NCI-H187 treated with DMSO at 0.1 percent for 48 hours (cell line): ENCODE measurements around the gene WIPF3.

Source experiments
- DNase-seq: peaks from one replicate; lab custom pipeline; 2025; lab: John Stamatoyannopoulos, UW

The WIPF3 gene

DNA sequence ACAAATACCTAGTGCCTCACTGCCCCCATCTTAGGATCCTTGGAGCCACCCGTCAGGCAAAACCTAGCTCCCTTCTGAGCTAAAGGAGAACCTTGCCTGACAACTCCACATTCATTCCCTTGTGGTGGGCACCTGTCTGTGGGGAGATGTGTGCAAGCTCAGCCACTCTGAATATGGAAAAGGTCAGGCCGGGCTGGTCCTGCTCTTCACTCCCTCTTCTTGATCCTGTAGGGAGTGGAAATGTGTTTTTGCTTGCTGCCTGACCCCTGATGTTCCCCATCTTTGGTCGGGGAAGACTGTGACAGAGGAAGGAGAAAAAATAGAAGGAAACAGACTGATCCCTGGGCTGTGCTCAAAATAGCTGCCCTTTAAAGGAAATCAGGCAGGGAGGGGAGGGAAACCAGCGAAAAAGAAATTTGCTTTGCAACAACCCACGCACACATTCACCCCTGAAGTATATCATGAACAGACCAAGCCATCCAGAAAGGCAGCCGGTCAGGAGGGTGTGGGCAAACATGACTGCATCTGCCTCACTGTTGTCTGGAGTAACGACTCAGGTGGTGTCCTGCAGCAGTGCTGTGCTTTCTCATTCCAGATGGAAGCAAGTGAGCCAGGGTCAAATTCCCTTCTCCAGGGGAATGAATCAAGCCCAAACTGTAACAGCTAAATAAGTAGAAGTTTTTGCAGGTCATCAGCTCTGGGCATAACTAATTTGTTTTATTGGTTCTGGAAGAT is 109.3 kb downstream of the WIPF3 start:
- DNase-seq = no peak

DNA sequence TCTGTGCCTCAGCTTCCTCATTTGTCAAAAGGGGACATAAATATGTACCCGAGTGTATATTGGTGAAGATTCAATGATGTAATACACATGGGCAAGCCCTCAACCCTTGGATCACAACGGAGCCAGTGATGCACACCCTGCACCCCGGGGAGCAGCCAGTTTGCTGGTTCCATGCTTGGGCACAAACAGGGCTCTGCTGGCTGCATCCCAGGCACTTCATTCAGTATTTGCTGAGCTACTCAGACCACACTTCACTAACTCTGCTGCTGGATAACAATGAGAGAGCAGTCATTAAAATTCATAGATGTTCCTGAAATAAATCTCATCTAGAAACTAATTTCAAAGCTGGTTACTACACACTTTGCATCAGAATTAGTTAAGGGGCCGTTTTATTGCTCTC is 111.3 kb downstream of the WIPF3 start:
- peak; percentile 77 for DNase-seq

DNA sequence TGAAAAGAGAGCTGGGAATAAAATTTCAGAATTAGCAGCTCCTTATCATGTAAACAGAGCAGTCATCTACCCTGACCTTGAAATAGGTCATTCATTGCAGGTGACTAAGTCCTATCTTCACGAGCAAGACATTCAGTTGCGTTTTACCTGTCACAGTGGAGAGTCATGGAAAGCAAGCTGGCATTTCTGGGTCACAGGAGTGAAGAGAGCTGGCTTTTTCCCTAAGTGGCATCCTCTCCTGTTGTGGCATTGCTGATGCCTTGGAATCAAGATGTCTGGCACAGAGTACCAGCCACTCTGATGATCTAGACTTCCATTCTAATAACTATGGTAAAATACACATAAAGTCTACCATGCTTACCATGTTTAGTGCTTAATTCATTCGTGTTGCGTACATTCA is 112.5 kb downstream of the WIPF3 start:
- DNase-seq = no peak

DNA sequence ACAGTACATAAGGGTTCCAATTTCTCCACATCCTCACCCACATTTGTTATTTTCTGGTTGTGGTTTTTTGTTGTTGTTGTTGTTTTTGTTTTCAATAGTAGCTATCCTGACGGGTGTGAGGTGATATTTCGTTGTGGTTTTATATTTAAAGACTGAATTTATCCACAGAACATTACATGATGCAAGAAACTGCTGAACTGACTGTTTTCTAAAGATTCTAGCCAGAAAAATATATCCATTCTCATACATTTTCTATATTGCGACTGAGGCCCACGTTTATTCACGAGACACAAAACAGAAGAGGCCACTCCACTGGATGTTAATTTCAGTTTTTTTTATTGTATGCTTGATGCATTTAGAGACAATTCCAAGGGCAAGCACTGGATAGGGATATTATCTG is 113.5 kb downstream of the WIPF3 start:
- no peak for DNase-seq

DNA sequence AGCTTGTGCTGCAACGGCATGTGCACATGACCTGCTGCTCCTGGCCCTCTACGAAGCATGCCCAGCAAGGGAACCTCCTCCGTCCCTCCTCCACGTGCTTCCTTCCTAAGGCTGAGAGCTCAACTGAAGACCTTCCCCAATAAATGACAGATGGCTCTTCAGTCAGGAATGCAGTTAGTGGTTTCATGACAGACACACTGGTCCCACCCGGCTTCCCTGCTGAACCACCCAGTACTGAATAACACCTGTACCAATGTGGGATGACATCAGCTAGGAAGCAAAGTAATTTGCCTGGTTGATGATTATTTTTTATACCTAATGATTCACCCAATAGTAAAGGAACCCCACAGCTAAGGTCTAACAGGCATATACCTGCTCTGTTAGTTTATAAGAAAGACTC is 114.2 kb downstream of the WIPF3 start:
- DNase-seq = peak; percentile 2

DNA sequence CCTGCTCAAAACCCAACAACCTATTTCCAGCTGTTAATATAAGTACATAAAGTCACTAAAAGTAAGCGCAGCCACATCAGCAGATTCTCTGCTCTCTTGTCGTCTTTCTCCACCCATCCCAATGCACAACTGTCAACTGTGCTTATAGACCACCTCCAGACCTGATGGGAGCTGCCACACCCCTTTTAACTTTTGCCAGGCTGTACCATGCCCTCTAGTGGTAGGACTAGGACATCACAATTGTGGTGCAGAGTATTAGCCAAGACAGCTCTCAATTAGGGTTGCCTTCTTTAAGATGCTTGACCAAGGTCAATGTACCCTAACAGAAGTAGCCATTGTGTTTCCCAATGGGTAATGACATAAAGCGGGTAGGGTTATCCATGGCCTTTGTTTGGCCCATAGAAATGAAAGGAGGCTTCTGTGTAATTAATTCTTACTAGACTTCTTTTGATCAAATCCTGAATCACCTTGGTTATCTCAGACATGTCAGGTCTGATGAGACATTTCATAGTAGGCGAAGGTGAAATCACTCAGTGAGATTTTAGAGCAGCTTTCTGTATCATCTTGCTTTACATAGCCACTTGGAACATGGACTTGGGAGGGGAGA is 115.2 kb downstream of the WIPF3 start:
- DNase-seq = peak; percentile 6

DNA sequence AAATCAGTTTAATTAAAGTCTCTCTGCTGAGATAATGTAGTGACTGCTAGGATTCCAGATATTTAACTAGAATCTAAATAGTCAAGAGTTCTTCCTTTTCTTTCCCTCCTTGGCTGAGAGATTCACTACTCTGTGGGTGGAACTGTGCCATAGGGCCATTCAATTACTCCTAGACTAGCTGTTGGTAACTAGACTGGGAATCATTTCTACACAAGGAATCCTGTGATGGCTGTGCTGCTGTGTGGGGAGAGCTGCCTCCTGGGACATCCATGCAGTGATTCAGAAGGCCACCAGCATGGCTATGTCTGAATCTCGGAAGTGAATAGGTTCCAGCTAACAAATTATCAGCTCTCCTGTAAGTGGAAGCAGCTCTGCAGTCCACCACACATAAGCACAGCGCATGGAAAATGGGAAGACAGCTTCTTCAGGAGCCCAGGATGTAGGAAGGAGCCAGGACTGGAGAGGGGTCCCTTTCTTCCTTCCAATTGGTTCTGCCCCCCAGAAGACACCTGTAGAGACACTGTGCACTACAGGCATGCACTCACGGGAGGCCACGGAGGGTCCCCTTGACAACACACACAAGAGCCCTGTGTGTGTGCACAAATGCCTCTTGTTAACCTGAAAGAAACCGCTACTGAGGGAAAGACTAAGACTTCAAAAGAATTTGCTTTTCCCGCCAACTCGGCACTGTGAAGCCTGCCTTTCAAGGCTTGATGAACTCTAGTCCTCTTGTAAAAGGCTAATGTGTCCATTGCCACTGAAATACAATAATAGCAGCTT is 116.8 kb downstream of the WIPF3 start:
- no peak for DNase-seq

DNA sequence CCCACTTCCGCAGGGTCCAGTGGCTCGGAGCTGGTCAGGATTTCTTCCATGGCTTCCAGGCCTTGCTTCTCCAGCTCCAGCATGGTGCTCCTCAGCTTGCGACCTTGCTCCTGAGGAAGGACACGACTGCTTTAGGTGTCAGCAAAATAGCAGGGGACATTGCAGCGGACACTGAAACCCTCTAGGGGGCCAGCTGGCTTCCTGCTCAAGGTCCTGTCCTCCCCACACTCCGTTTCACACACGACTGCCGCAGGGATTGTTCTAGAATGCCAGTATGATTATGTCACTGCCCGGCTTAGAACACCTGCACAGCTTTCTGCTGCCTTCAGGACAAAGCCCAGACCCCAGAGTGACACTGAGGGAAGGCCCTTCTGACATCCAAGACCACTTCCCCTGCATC is 117.7 kb downstream of the WIPF3 start:
- DNase-seq = no peak

DNA sequence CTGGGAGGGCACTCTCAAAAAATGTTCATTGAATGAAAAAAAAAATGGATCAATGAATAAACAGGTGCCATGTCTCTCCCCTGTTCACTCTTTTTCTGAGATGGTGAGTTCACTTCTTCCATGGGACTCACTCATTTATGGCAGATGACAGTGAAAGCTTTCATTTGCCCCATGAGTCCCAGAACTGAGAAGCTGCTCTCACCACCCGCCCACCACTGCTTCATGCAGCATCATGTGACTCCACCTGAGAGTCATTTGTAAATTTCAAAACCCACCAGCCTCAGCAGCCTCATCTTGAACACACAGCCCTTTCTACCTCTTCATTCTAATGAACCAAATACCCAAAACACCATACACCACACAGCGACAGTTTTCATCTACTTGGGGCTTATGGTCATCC is 118.4 kb downstream of the WIPF3 start:
- DNase-seq = no peak

DNA sequence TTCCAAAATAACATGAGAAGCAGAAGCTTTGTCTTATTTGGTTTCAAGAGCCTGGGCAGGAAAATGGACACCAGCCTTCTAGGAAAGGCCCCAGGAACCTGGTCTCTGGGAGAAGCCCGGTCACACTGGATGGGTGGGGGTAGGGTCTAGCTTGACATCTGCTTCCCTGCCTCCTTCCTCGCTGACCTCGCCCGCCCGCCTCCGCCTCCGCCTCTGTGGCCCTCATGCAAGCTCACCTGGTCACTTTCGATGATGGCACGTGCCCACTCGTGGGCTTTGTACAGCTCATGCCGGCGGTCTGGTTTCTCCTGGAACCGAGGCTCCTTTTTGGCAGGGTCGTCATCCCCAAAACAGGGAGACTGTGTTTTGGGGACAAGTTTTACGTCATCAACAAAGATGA is 119.9 kb downstream of the WIPF3 start:
- DNase-seq = no peak

DNA sequence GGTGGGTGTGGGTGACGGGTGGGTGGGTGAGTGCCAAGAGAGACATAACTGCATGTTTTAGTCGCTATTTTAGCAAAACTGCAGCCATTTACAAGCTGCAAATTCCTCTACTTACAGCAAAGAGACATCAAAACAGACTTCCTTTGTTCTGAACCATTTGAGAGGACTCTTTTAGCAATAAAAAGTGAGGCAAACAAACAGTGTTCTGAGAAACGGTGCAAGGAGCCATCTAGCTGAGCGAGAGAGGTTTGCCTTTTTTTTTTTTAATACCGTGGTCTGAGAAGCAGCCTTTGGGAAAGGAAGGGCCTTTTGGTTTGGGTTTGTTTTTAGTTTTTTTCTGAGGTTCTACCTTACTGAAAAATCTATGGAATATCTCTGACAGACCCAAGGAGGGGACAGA is 120.4 kb downstream of the WIPF3 start:
- DNase-seq = no peak

DNA sequence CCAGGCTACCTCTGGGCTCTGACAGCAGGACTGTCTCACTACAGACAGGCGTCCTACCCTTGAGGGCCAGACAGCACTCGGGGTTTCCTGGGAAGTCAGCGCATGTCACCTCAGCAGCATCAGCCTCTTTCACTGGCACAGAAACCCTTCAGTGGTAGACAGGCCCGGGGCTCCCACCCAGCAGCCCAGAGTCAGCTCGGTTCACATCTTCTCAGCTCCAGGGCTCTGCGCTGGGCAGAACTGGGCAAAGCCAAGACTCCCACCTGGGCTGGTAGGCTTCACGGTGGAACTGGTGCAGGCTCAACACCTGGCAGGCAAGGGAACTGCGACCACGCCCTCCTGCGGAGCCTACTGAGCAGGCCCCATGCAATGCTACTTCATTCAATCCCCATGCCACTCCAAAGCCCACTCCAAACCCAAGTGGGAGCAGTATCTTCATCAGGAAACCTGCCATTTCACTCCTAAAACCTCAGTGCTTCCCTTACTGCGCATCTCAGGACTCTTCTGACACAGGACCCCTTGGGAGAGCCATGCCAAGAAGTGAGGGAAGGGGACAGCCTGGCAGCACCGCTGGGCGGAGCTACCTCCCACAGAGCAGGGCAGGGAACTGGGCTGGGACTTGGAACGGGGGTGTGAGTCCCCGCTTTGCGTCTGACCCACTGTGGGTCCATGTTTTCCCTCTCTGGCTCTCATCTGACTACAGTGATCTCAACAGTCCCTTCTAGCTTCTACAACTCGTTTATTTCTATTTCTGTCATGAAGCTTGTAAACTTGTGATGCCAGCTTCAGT is 122.9 kb downstream of the WIPF3 start:
- peak; percentile 11 for DNase-seq

DNA sequence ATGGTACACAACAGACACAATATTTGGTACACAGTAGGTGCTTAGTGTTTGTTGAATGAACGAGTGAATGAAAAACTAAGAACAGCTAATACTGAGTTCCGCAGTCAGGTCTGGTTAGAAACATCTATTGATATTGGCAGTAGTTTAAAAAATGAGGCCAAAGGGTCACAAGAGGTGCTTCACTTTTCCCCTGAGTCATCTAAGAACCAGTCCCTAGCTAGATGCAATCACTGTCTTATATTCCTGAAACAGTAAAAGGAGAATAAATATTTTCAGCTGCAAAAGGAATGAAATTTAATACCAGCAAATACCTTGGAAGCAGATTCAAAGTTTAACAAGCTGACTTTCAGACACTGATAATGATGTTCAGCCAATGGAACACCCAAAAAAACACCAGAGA is 128.8 kb downstream of the WIPF3 start:
- DNase-seq = no peak

DNA sequence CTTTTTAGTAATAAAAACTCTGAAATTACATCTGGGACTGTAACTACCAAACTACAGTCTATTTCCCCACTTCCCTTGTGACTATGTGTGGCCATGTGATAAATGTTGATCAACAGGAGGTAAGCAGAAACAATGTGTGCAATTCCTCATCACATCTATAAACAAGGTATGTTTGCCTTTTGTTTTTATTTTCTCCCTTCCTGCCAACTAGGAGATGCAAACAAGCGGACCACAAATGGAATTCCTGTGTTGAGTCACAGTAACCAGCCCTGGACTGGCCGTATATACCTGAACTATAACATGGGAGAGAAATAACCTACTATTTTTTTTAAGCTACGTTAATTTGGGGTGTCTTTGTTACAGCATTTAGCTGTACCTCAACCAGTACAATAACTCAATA is 130.8 kb downstream of the WIPF3 start:
- DNase-seq = no peak

DNA sequence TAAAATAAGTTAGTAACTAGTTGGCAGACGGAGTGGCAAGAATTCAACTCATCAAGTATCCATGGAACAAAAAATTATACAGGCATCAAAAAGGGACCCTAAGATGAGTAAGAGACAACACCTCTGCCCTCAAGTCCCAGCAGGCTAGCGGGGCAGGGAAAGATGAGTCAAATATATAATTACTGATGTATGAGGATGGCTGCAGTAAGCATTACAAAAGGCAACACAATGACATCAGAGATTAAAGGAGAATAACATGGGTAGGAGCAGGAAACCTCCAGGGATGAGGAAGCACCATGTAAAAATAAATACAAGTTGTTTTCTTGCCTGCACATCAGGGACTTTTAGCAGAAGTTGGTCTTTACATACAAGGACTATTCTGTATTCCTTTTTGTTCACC is 133.9 kb downstream of the WIPF3 start:
- no peak for DNase-seq

DNA sequence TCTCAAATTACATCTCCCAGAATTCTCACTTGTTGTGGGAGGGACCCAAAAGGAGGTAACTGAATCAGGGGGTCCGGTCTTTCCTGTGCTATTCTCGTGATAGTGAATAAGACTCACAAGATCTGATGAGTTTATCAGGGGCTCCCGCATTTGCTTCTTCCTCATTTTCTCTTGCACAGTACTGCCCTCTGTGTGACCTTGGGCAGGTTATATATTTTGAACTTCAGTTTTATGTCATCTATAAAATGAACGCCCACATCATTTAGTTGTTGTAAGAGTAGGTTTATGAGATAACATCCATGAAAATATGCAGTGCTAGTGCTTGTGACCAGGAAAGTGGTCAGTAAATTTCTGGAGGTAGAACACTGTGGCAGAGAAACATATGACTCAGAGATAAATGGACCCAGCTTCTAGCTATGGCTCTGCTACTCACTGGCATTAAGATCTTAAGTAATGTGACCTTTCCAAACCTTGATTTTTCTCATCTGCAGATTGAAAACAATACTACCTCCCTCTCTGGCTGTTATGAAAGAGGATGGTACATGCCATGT is 139.0 kb downstream of the WIPF3 start:
- DNase-seq = no peak

DNA sequence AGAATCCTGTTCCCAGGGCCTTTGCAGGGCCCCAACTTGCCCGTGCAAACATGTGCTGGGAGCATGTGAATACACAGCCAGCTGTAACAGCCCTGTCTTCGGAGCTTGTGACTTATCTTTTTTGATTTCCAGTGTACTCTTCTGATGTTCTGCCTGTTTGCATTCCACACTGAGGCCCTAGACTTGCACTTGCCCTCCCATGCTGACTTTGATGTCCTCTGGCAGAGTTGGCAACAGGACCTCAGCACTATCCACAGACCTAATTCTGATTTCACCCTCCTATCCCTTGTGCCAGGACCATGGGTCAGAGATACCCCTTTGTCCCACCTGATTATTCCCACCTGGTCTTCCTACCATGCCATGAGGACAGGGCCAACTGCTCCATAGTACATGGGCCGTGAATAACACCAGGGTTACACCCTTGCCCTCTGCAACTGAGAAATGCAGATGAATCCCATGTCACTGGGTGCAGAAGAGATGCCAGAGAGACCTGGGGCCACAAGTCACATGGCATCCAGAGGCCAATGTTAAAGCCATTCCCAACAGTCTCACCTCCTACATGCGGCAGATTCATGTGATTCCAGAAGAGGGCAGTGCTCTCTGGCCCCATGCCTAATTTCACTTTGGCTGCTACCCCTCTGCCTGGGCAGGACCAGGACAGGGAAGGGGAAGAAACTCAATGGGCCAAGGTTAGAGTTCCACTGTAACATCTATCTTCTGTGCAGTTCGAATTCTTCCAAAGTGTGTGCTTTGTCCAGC is 140.3 kb downstream of the WIPF3 start:
- no peak for DNase-seq

DNA sequence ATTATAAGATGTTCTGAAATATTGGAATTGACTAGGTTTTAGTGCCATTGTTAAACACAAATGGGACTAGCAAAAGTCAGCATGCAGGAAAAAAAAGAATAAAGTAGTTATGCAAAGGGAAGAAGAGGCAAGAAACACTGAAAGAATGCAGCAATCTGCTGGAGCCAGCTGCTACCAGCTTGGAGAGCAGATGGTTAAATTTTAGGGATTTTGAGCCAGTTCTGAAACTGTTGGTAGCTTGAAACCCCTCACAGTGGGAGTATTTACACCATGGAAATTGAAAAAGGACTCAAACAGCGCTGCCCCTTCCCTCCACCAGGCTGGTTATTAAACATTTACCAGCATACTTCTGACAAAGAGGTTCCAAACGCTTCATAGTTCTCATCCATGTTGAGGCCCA is 142.3 kb downstream of the WIPF3 start:
- no peak for DNase-seq

DNA sequence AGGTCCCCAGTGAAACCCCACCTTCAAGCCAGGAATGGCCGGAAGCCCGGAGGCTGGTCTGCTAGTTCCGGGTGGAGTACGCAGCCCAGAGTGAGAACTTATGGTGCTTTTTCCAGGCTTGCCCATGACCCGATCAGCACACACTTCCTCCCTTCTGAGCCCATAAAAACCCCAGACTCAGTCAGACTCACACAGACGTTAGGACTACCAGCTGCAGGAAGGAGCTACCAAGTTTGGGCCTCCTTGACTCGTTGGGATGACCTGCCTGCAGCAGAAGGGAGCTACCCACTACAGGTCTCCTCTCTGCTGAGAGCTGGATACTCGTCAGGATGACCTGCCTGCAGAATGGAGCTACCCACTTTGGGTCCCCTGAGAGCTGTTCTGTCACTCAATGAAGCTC is 144.2 kb downstream of the WIPF3 start:
- DNase-seq = no peak

DNA sequence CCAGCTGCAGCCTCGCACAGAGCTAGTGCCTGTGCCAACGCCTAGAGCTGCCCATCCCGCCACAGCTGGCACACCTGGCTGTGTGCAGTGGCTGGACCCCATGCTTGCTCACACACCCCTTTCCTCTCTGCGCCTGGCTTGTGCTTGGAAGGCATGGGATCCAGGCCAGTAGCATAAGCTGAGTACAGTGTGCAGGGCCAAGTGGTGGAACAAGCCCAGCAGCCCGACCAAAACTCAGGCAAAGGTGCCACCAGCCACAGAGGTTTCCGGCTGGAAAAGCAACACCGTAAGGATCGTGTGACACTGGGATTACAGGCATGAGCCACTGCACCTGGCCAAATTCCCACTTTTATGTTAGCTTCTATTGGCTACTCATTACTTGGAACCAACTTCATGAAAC is 144.9 kb downstream of the WIPF3 start:
- DNase-seq = no peak

DNA sequence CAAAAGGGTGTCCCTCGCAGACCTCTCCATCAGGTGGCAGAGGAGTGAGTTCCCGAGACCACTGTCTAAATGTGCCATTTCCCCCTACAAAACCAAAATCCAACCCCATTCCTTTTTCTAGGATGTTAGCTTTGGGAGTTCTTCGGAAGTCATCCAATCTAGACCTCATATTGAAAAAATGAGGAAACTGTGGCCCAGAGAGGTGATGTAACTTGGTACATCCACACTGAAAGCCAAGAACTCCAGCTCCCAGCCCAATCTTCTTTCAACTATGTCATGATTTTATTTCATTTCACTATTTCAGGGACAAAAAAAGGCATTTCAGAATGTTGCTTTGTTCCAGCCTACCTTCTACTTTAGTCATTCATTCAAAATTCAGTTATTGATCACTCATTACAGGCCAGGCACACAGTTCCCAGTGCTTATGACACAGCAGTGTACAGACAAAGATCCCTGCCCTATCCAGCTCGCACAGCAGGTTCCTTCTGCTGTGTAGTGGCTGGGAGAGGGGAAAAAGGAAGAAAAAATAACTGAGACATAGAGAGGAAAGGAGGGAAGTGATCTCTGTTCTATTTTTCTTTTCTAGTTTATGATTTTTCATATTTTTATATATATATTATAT is 147.5 kb downstream of the WIPF3 start:
- DNase-seq = no peak
